C4-2B (cell line): ENCODE results near the gene GAS2L3.

Source experiments
- CTCF ChIP-seq: fragments of 450-650 bp; conservative IDR thresholded peaks from 2 replicates; pipeline ENCODE4 v1.5.1; 2017; ENCODE audit warnings: mild to moderate bottlenecking
- ZFX ChIP-seq: fragments of 450-650 bp; IDR thresholded peaks from 2 replicates; pipeline ENCODE4 v1.6.1; 2017

- TF ChIP-seq CTCF = no peak
- TF ChIP-seq ZFX = no peak
These were observed 17.8 kb upstream of the GAS2L3 start for GRCh38 chr12:100555722-100556121.
